GM12872 (cell line): ENCODE measurements around the gene ZNF831.

Experiments used
- TF ChIP-seq, protein P1 (sequence below): IDR thresholded peaks from 3 replicates; pipeline ENCODE4 v1.5.1; 2011; ENCODE audit warnings: low read depth, mild to moderate bottlenecking, low read length, moderate library complexity; ENCODE audit not compliant: insufficient read depth

The ZNF831 gene

DNA sequence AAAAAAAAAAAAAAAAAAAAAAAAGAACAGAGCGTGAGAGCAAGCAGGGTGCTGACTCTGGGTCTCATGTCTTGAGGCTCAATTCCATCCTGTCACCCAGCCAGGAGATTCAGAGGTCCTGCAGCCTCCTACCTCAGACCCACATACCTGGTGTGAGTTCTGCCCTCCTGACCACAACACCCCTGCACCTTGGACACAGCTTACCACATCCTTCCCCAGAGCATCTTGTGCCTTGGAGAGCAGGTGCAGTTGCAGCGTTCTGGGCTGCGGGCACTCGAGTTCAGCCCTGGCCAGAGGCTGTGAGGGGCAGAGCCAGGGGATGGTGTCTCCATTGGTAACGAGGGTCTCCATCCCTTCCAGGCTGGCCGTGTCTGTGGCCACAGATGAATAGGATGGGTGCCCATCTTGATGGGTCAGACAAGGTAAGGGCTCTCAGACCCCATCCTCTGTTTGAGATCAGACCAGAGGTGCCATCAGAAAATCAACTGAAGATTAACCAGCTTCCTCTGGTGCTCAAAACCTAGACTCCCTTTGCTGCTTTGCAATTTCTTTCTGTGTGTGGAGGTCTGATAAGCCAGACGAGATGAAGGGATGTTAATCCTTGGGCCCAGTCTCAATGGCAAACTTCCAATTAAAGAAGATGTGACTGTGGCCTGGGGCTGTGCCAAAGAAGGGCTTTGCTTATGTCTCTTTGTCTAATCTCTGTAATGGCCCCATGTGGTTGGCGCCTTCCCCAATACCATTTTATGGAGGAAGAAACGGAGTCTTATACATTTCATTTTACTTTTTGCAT lies 14.7 kb upstream of the ZNF831 start:
- TF ChIP-seq, protein P1, sequence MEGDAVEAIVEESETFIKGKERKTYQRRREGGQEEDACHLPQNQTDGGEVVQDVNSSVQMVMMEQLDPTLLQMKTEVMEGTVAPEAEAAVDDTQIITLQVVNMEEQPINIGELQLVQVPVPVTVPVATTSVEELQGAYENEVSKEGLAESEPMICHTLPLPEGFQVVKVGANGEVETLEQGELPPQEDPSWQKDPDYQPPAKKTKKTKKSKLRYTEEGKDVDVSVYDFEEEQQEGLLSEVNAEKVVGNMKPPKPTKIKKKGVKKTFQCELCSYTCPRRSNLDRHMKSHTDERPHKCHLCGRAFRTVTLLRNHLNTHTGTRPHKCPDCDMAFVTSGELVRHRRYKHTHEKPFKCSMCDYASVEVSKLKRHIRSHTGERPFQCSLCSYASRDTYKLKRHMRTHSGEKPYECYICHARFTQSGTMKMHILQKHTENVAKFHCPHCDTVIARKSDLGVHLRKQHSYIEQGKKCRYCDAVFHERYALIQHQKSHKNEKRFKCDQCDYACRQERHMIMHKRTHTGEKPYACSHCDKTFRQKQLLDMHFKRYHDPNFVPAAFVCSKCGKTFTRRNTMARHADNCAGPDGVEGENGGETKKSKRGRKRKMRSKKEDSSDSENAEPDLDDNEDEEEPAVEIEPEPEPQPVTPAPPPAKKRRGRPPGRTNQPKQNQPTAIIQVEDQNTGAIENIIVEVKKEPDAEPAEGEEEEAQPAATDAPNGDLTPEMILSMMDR: no peak

DNA sequence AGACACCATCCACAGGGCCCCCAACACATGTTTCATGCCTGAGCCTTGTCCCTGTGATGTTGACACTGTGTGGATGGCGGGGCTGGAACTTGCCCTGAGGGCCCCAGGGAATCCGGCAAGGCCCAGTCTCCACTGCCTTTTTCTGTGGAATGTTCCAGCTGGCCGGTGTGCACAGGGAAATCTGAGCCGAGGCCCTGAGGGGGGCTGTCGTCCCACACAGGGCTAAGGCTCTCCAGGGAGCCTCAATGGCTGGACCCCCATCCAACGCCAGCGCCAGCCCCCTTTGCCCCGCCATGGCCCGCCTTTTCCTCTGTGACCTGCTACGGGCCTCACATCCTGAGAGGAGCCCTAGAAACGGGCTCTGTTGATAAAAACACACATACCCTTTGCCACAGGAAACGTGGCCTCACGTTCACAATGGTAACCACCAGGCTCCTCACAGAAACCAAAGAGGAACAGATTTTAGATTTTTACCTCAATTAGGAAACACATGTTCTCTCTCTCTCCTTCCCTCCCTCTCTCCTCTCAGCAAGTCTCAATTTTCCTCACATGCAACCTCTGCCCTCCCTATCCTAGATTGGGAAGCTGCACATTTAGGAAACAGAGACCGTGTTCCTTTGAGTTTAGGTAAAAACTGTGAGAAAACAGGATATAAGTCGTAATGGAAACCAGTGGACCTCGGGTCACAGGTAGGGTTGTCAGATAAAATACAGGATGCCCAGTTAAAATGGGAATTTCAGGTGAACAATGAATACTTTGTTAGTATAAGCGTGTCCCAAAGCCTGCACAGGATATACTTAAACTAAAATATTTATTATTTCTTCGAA lies 13.7 kb upstream of the ZNF831 start:
- TF ChIP-seq, protein P1: no peak

DNA sequence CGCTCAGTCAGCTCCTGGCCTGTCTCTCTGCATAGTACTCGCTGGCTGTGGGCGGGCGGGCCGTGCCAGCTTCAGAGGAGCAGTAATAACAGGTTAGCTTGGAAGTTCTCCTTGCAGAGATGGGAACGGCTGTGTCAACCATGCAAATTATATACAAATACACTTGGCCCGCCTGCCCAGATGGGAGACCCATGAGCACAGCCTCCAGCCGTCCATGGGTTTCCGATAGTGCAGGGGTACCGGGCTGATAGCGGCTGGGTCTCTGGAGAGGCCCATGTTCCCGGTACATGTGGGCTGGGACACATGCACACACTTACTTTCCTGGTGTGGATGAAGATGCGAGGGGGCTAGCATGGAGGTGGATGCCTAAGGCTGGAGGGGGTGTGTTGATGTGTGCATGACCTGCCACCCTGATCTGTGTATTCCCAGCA lies 12.8 kb upstream of the ZNF831 start:
- TF ChIP-seq, protein P1: no peak

DNA sequence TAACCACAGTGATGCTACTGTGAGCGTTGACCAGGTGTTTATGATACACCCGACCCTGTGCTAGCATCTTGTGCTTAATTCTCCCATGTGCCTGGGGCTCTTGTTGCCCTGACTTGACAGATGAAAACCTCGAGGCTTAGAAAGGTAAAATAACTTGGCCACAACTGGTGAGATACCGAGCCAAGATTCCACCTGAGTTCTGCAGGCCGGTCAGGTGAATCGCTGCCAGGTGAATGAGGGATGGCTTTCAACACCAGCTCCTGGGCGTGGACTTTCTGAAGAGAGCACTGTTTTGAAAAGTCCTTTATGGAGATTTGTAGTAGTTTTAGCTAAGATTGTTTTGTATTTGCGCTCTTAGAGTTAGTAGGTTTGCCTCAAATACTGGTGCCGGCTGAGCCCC lies 12.2 kb upstream of the ZNF831 start:
- TF ChIP-seq, protein P1: no peak

DNA sequence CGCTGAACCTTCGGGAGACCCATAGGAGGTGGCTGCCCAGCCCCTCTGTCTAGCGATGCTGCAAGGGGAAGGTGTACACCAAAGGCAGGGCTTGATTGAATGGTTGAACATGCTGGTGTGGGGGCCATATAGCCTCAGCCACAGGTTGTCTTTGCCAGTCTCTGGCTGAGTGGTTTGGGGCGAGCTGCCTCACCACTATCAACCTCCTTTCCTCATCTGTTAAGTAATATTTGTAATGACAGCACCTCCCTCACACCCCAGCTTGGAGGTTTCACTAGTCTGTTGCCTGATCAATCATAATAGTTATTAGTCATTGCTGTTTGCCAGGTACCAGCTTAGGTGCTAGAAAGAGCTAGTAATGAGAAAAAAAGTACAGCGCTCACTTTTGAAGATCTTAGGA lies 11.8 kb upstream of the ZNF831 start:
- TF ChIP-seq, protein P1: no peak

DNA sequence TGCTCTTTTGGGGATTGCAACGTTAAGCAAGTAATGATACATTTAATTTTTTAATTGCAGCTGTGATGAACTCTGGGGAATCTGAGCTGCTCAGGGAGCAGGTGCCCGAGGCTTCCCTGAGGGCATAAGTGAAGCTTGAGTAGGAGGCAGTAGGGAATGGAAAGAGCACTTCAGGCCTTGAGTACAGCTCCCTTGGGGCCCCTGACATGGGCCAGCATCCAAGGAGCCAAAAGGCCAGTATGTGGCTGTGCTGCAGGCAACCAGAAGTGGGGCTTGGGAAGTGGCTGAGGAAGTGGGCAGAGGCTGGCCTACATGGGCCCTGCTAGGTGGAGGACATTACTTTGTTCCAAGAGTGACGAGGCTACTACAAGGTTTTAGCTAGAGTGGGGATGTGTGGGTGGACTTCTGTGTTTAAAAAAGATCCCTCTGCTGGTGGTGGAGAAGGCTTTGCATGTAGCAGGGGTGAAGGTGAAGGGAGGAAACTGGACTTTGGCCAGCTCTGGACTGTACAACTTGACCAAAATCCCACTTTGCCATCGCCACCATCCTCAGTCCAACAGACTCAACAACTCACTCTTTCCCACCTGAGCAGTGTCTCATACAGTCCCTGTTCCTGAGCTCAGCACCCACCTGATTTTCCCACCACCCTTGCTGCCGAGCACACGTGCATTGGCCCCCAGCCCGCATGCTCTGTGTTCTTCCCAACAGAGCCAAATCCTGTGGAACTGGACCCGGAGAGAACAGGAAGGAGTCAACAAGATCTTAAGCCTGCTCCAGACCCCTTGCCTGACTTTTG lies 10.9 kb upstream of the ZNF831 start:
- TF ChIP-seq, protein P1: no peak

DNA sequence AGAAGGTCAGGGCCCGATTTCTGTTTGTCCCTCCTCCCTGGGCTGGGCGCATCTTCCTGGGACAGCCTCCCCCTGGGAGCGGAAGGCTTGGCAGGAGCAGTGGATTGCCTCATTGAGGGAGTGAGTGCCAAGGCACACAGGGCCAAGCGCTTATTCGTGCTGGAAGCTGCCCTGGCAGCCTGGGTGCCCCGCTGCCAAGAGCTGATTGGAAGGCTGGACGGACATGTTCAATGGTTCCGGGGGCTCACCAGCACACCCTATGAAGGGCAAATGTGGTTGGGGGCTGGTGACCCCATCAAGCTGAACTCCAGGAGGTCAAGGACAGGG lies 10.3 kb upstream of the ZNF831 start:
- TF ChIP-seq, protein P1: no peak
